Ishikawa (cell line): ENCODE results near the gene CPVL.

ENCODE experiments used
- CREB1 ChIP-seq: IDR thresholded peaks from 2 replicates; pipeline ENCODE4 v1.6.1; 2012; ENCODE audit warnings: low read depth
- RAD21 ChIP-seq: IDR thresholded peaks from 2 replicates; pipeline ENCODE4 v1.6.1; 2012; ENCODE audit warnings: low read depth
- TEAD4 ChIP-seq: IDR thresholded peaks from 2 replicates; pipeline ENCODE4 v1.6.1; 2012
- YY1 ChIP-seq: IDR thresholded peaks from 2 replicates; pipeline ENCODE4 v1.6.1; 2012; ENCODE audit warnings: low read depth
- ZBTB7A ChIP-seq: IDR thresholded peaks from 2 replicates; pipeline ENCODE4 v1.6.1; 2012; ENCODE audit warnings: low read depth
- TF ChIP-seq, protein P1 (sequence below): IDR thresholded peaks from 2 replicates; pipeline ENCODE4 v1.6.1; 2012
- TF ChIP-seq, protein P2 (sequence below): IDR thresholded peaks from 2 replicates; pipeline ENCODE4 v1.6.1; 2012; ENCODE audit warnings: low read depth, mild to moderate bottlenecking

DNA sequence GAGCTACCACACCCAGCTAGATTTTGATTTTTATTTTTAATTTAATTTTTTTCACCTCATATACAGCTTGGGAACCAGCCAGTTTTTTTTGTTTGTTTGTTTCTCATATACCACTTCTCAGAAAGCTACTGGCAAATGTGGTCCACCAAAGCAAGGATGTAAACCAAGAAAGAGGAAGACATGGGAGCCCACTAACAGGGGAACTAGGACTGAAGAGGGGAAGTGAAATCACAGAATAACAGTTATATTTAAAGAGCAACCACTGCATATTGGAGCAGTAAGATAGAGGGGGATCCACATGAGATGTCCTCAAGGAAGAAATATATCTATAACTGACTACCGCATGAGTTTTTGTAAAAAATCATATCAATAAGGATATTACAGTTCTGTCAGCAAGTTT is 10.5 kb downstream of the CPVL start:
- no peak for TF ChIP-seq RAD21
- TF ChIP-seq, protein P1, sequence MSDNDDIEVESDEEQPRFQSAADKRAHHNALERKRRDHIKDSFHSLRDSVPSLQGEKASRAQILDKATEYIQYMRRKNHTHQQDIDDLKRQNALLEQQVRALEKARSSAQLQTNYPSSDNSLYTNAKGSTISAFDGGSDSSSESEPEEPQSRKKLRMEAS: no peak
- TF ChIP-seq TEAD4: no peak
- no peak for TF ChIP-seq YY1
- no peak for TF ChIP-seq CREB1
- TF ChIP-seq, protein P2, sequence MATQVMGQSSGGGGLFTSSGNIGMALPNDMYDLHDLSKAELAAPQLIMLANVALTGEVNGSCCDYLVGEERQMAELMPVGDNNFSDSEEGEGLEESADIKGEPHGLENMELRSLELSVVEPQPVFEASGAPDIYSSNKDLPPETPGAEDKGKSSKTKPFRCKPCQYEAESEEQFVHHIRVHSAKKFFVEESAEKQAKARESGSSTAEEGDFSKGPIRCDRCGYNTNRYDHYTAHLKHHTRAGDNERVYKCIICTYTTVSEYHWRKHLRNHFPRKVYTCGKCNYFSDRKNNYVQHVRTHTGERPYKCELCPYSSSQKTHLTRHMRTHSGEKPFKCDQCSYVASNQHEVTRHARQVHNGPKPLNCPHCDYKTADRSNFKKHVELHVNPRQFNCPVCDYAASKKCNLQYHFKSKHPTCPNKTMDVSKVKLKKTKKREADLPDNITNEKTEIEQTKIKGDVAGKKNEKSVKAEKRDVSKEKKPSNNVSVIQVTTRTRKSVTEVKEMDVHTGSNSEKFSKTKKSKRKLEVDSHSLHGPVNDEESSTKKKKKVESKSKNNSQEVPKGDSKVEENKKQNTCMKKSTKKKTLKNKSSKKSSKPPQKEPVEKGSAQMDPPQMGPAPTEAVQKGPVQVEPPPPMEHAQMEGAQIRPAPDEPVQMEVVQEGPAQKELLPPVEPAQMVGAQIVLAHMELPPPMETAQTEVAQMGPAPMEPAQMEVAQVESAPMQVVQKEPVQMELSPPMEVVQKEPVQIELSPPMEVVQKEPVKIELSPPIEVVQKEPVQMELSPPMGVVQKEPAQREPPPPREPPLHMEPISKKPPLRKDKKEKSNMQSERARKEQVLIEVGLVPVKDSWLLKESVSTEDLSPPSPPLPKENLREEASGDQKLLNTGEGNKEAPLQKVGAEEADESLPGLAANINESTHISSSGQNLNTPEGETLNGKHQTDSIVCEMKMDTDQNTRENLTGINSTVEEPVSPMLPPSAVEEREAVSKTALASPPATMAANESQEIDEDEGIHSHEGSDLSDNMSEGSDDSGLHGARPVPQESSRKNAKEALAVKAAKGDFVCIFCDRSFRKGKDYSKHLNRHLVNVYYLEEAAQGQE: no peak
- TF ChIP-seq ZBTB7A: no peak
